Measurements from ENCODE around the gene TMEM185A. TPM values are rescaled to one million over a fixed set of nuclear protein-coding genes. Genes with fewer than 3 reads are reported as not detected.

The TMEM185A gene
- total RNA-seq, 4 donors from 2014 or later: 2.2 to 26.8 (median 12.0) TPM

DNA sequence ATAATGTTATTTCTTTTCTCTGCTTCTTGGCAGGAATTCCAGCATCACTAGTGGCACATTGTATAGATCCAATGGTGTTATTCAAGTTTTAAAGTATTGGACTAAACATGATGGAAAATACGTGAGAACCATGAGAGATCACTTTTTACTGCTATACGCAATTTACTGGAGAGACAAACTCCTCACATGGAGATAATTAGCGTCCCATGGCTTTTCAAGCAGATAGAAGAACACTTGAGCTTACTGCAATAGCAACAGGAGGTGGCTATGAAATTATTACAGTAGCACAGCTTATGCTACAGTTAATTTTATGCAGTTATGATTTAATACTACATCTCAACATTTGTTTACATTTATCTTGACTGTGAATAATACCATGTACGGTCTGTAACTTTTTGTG, 11.9 kb upstream of the TMEM185A start:
- no peaks in the 10 kb centered on the region for H3K4me1 ChIP-seq
- no peak for DNase-seq
- H3K27me3 ChIP-seq: no peaks in the 10 kb centered on the region
- intact Hi-C loops (cut with DNase I; ENCODE audit: low total_unique reads) (no loop called here), in situ Hi-C loops (cut with MboI; ENCODE audit: low pct_ligation_motif_present in 1 of 4, low pct_unique_long_range_greater_than_20kb in 1 of 4, low sequenced_read_pairs in 3 of 4) (loop anchor here in 1 of 4 donors (25.0 kb wide), 1 partner anchor 131 kb away; the partner anchor contains the start of gene IDS)
- no peaks in the 10 kb centered on the region for H3K9me3 ChIP-seq
- TF ChIP-seq POLR2A (IDR thresholded peaks at IDR 0.05) (no peak), EP300 (IDR thresholded peaks at IDR 0.05; ENCODE audit: low read depth) (no peak), POLR2AphosphoS5 (IDR thresholded peaks at IDR 0.05) (no peak)
- TF ChIP-seq, protein P1, sequence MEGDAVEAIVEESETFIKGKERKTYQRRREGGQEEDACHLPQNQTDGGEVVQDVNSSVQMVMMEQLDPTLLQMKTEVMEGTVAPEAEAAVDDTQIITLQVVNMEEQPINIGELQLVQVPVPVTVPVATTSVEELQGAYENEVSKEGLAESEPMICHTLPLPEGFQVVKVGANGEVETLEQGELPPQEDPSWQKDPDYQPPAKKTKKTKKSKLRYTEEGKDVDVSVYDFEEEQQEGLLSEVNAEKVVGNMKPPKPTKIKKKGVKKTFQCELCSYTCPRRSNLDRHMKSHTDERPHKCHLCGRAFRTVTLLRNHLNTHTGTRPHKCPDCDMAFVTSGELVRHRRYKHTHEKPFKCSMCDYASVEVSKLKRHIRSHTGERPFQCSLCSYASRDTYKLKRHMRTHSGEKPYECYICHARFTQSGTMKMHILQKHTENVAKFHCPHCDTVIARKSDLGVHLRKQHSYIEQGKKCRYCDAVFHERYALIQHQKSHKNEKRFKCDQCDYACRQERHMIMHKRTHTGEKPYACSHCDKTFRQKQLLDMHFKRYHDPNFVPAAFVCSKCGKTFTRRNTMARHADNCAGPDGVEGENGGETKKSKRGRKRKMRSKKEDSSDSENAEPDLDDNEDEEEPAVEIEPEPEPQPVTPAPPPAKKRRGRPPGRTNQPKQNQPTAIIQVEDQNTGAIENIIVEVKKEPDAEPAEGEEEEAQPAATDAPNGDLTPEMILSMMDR (IDR thresholded peaks at IDR 0.05): no peak
- 67 to 80% methylated on average over 1 to 4 of the region's 4 CpGs for WGBS, 2 donors (ENCODE audit: low coverage in 1 of 2)
- H3K36me3 ChIP-seq: no peaks in the 10 kb centered on the region
- no peak overlapping the region for H3K27ac ChIP-seq
- no peak overlapping the region for H3K4me3 ChIP-seq

DNA sequence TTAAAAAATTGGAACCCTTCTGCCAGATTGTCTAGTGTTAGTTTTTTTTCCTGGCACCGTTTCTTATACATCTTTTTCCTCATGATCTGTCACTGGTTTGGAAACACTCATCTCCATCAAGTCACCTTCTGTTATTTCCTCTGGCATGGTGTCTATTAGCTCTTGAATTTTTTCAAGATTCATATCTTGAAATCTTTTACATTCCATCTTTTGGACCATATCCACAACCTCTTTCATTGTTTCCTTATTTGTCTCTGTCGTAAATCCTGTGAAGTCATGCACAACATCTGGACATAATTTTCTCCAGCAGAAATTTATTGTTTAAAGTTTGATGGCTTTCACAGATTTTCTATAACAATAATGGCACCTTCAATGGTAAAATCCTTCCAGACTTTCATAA, 10.2 kb upstream of the TMEM185A start:
- Histone ChIP-seq H3K27me3 (no peaks in the 10 kb centered on the region), H3K36me3 (no peaks in the 10 kb centered on the region), H3K9me3 (no peaks in the 10 kb centered on the region), H3K27ac (no peak overlapping the region), H3K4me1 (no peaks in the 10 kb centered on the region), H3K4me3 (no peak overlapping the region)
- DNase-seq: no peak
- intact Hi-C loops (cut with DNase I; ENCODE audit: low total_unique reads) (no loop called here), in situ Hi-C loops (cut with MboI; ENCODE audit: low pct_ligation_motif_present in 1 of 4, low pct_unique_long_range_greater_than_20kb in 1 of 4, low sequenced_read_pairs in 3 of 4) (loop anchor here in 1 of 4 donors (25.0 kb wide), 1 partner anchor 130 kb away; the partner anchor contains the start of gene IDS)
- TF ChIP-seq EP300 (IDR thresholded peaks at IDR 0.05; ENCODE audit: low read depth) (no peak), POLR2AphosphoS5 (IDR thresholded peaks at IDR 0.05) (no peak)
- WGBS, 2 donors (ENCODE audit: low coverage in 1 of 2): 49% methylated on average over 2 of the region's 2 CpGs; no CpG with 5 or more reads in 1 of the 2 donors

DNA sequence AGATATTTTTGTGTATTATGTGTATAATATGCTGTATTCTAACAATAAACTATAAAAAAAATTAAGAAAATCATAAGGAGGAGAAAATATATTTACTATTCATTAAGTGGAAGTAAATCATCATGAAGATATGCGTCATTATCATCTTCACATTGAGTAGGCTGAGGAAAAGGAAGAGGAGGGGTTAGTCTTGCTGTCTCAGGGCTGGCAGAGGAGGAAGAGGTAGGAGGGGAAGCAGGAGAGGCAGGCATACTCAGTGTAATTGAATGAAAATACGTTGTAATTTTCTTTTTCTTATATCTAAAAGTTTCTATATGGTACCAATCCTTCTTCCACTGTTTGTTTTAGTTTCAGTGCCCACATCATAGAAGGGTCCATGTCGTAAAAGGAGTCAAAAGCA, 9.8 kb upstream of the TMEM185A start:
- no peak for TF ChIP-seq POLR2A (IDR thresholded peaks at IDR 0.05)
- TF ChIP-seq, protein P1 (IDR thresholded peaks at IDR 0.05): no peak
- no peak for TF ChIP-seq EP300 (IDR thresholded peaks at IDR 0.05; ENCODE audit: low read depth)
- TF ChIP-seq POLR2AphosphoS5 (IDR thresholded peaks at IDR 0.05): no peak
- Histone ChIP-seq H3K9me3 (no peaks in the 10 kb centered on the region), H3K27ac (no peak overlapping the region), H3K36me3 (no peaks in the 10 kb centered on the region), H3K4me3 (no peak overlapping the region), H3K27me3 (no peaks in the 10 kb centered on the region), H3K4me1 (no peaks in the 10 kb centered on the region)
- WGBS, 2 donors (ENCODE audit: low coverage in 1 of 2): 38 to 50% methylated on average over 1 to 3 of the region's 3 CpGs
- intact Hi-C loops (cut with DNase I; ENCODE audit: low total_unique reads) (no loop called here), in situ Hi-C loops (cut with MboI; ENCODE audit: low pct_ligation_motif_present in 1 of 4, low pct_unique_long_range_greater_than_20kb in 1 of 4, low sequenced_read_pairs in 3 of 4) (loop anchor here in 1 of 4 donors (25.0 kb wide), 1 partner anchor 129 kb away; the partner anchor contains the start of gene IDS)
- DNase-seq: no peak

DNA sequence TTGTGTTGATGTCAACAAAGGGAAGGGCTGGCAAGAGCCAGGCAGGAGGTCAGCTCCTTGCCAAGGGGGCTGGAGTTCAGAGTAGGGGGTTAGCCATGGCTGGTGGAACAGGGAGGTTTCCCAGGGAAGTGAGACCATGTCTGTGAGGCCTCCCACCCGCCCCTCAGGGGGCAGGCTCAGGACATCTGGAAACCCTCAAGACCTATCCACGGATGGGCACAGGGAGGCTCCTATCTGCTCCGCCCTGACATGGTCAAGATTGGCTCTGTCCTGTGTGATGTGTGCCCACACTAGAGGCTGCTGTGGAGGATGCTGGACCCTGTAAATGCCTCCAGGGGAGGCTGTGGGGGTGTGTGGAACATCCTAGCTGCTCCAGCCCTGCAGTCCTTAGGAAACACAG, 8.0 kb upstream of the TMEM185A start:
- TF ChIP-seq EP300 (IDR thresholded peaks at IDR 0.05; ENCODE audit: low read depth) (no peak), POLR2A (IDR thresholded peaks at IDR 0.05) (no peak), POLR2AphosphoS5 (IDR thresholded peaks at IDR 0.05) (no peak)
- TF ChIP-seq, protein P1 (IDR thresholded peaks at IDR 0.05): no peak
- intact Hi-C loops (cut with DNase I; ENCODE audit: low total_unique reads): no loop called here
- WGBS, 2 donors (ENCODE audit: low coverage in 1 of 2): 75% methylated on average over 3 of the region's 3 CpGs; no CpG with 5 or more reads in 1 of the 2 donors

DNA sequence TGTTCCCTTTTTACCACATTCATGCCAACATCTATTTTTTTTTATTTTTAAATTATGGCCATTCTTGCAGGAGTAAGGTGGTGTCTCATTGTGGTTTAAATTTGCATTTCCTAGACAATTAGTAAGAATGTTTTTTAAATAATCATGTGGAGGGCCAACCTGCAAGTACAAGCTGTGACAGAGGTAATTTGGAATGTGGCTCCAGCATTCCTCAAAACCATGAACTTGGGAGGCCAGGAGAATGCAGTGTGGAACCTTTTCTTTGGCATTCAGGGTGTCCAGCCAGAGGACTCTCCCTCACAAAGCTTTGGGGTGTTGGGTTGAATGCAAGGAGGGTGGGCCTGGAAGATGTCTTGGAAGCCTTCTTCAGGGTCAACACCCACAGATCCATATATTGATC, 7.3 kb upstream of the TMEM185A start:
- in situ Hi-C loops (cut with MboI; ENCODE audit: low pct_ligation_motif_present in 1 of 4, low pct_unique_long_range_greater_than_20kb in 1 of 4, low sequenced_read_pairs in 3 of 4) (loop anchor here in 1 of 4 donors (25.0 kb wide), 1 partner anchor 127 kb away; the partner anchor contains the start of gene IDS), intact Hi-C loops (cut with DNase I; ENCODE audit: low total_unique reads) (no loop called here)
- no peaks in the 10 kb centered on the region for H3K4me1 ChIP-seq
- TF ChIP-seq EP300 (IDR thresholded peaks at IDR 0.05; ENCODE audit: low read depth) (no peak), POLR2AphosphoS5 (IDR thresholded peaks at IDR 0.05) (no peak), POLR2A (IDR thresholded peaks at IDR 0.05) (no peak)
- TF ChIP-seq, protein P1 (IDR thresholded peaks at IDR 0.05): no peak
- no peaks in the 10 kb centered on the region for H3K9me3 ChIP-seq
- no peak overlapping the region for H3K4me3 ChIP-seq
- no peak overlapping the region for H3K27ac ChIP-seq
- DNase-seq: no peak
- no peaks in the 10 kb centered on the region for H3K36me3 ChIP-seq
- no peaks in the 10 kb centered on the region for H3K27me3 ChIP-seq

More for the DNA sequence above, 8.0 kb upstream of the TMEM185A start:
- DNase-seq: no peak
- in situ Hi-C loops (cut with MboI; ENCODE audit: low pct_ligation_motif_present in 1 of 4, low pct_unique_long_range_greater_than_20kb in 1 of 4, low sequenced_read_pairs in 3 of 4): loop anchor here in 1 of 4 donors (25.0 kb wide), 1 partner anchor 127 kb away; the partner anchor contains the start of gene IDS
- Histone ChIP-seq H3K4me1 (no peaks in the 10 kb centered on the region), H3K27ac (no peak overlapping the region), H3K36me3 (no peaks in the 10 kb centered on the region), H3K4me3 (no peak overlapping the region), H3K27me3 (no peaks in the 10 kb centered on the region), H3K9me3 (no peaks in the 10 kb centered on the region)
